GM23248 (cell line): ENCODE results near the gene TSC22D1.

Experiments used
- EZH2 ChIP-seq: fragments of 200-600 bp; sonication (generic); IDR thresholded peaks from 2 replicates; pipeline ENCODE4 v1.6.1; 2018; ENCODE audit warnings: antibody characterized with exemption, mild to moderate bottlenecking; ENCODE audit not compliant: insufficient read depth, poor library complexity, severe bottlenecking
- EZH2phosphoT487 ChIP-seq: fragments of 200-600 bp; sonication (generic); IDR thresholded peaks from 2 replicates; pipeline ENCODE4 v1.6.1; 2018; ENCODE audit warnings: antibody characterized with exemption, moderate library complexity, mild to moderate bottlenecking, low read depth; ENCODE audit not compliant: insufficient read depth

DNA sequence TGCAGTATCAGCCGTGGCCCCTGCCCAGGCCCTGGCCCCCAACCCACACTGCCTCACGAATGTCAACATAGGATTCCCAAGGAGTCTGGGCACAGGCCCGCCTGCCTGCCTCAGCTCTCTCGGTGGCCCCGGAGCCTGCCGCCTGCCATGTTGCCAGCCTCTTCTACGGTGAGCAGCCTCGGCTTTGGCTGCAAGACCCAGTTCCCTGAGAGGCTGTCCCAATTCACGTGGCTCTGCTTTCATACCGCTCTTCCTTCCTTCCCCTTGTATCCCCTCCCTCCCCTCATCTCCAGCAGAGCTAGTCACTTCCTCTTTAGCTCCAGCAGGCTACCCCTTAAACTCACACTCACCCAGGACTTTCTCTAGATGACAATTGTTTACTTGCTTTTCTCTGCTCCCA, 159.8 kb downstream of the TSC22D1 start:
- TF ChIP-seq EZH2 (no peak), EZH2phosphoT487 (no peak)
